HG02938 (cell line): Measurements from ENCODE around the gene HEG1.
"Not testable (repeated sequence)": the region's sequence is repeated elsewhere in the genome, so short reads cannot be mapped to it uniquely, and the experiment has no call there.

Experiments used
- ATAC-seq: cut with Tn5 transposase; IDR thresholded peaks from one replicate; pipeline ENCODE4 v1.9.1; 2021; ENCODE audit warnings: mild to moderate bottlenecking, moderate library complexity; ENCODE audit not compliant: unreplicated experiment

HEG1 gene

GRCh38 chr3:124960105-124960504, 95.7 kb downstream of the HEG1 start:
- ATAC-seq: no peak

DNA sequence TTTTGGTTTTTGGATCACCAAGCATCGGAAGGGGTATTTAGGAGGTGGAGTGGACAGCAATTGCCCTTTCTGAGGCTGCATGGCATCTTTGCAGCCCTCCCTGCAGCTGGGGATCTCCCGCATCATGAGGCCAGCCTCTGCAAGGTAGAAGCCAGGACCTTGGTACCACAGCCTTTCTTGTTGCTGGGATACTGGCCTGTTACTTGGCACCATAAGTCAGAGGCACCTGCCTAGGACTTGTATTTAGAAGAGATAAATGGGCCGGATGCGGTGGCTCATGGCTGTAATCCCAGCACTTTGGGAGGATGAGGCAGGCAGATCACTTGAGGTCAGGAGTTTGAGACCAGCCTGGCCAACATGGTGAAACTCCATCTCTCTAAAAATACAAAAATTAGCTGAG, 97.8 kb downstream of the HEG1 start:
- not testable (repeated sequence) for ATAC-seq

DNA sequence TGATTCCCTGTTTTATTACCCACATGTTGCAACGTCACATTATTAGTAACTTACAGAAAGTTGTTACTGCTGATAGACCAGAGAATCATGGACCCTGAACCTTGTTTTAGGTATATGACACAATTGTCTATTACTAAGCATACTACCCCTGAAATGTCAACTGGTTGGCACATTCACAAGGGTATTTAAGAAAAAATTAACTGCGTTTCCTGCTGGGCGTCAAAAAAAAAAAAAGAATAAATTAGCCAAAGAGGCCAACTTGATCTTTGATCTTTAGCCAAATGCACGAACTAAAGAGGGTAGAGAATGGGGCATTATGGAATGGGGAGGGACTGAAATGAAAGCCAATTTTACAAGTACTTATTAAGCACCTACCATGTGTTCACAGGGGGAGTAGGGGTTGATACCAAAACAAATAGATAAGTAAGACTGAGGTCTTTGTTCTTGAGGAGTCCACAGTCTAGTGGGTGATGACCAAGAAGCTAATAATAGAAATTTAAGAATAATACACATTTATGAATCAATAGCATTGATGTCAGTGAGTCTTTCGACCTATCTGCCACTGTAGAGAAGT, 103.4 kb downstream of the HEG1 start:
- ATAC-seq: no peak

DNA sequence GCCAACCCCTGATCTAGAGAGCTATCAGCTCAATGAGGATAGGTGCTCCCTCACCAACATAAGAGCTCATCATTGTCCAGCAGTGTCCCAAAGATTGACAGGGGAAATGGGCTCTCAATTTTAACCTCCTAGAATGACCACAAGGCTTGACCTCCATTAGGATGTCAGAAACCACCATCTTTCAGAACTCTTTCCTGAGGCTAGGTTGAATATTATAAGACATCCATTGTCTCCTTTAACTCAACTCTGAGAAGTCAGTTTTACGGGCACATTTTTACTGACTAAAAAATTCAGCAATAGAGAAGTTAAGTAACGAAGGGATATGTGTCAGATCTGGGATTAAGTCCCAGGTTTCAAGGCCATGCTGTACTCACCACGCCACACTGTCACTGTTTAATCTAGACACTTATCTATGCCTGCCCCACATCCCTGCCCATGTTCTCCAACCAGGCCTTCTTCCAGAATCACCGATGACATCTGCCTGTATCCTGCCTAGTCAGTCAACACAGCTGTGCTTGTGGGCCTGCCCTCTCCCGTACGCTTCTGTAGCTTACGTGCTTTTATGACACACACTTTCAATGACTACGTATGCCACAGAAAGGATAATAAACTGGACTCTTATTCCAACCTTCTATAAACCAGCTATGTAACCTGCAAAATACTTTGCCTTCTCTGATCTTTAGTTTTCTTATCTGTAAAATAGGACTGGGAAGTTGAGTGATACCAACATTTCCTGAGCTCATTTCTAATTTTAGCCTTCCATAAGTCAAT, 104.1 kb downstream of the HEG1 start:
- no peak for ATAC-seq

GRCh38 chr3:124950026-124950425, 105.8 kb downstream of the HEG1 start:
- no peak for ATAC-seq

GRCh38 chr3:124942613-124943012, 113.2 kb downstream of the HEG1 start:
- ATAC-seq: no peak

DNA sequence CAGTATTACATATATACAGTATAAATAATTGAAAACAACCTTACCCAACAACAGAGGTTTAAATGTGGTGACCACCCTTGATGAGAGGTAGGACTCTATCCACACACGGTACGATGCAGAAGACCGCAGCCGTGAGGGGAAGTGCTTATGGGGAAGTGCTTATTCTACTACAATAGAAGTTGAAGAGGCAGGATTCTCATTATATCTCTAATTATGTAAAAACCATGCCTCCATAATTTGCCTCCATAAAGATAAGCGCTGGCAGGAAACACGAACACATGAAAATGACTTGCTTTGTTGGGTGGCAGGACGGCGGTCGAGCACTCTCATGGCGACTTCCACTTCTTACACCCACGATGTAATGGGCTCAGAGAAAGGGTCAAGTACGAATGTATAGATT, 114.0 kb downstream of the HEG1 start:
- ATAC-seq: no peak

GRCh38 chr3:124939661-124940060, 116.1 kb downstream of the HEG1 start:
- ATAC-seq: no peak

GRCh38 chr3:124938896-124939295, 116.9 kb downstream of the HEG1 start:
- ATAC-seq: no peak

- ATAC-seq: no peak
Measured at GRCh38 chr3:124937049-124937448, 118.7 kb downstream of the HEG1 start.

DNA sequence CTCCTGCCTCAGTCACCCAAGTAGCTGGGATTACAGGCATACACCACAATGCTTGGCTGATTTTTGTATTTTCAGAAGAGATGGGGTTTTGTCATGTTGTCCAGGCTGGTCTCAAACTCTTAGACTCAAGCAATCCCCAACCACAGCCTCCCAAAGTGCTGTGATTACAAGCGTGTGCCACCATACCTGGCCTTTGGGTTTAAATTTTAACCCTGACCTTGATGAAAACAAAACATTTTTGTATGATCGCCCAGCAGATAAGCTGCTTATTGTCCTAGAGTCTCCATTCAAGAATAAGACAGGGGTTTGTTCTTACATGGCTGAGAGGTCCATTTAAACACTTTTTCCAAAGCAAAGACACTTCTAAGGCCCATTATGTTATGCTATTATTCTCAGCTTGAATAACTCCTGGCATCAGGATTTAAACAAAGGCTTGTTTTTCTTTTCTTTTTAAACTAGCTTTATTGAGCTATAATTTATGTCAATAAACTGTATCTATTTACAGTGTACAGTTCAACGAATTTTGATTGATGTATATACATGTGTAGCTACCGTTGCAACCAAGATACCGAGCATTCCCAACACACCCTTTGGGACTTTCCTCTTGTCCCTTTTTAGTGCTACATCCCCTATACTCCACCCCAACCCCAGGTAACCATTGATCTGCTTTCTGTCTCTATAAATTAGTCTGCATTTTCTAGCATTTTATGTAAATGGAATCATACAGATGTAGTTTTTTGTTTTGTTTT, 119.8 kb downstream of the HEG1 start:
- no peak for ATAC-seq

DNA sequence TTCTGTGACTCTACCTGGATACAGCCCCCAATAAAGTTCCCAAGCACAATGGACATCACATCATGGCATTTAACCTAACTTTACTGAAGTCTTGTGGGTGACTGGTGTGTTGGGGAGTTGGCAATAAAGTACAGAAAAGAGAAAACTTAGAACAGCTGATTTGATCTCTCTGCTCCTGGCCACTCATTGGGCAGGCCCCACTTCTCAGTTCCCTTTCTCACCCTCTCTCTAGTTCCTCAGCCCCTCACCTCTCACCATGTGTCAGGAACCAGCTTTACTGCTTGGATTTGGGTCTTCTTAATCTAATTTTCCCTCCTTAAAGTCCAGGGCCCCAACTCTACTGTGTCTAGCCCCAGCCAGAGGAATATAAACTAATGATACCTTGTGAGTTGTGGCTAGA, 120.5 kb downstream of the HEG1 start:
- ATAC-seq: no peak

- no peak for ATAC-seq
Measured at GRCh38 chr3:124934577-124934976, 121.2 kb downstream of the HEG1 start, which contains the start of gene MUC13. MUC13 (minus strand) TSS chr3:124934751; CDS start chr3:124934712, 39 bp downstream.

- no peak for ATAC-seq
Measured at GRCh38 chr3:124928333-124929202, 127.2 kb downstream of the HEG1 start.

DNA sequence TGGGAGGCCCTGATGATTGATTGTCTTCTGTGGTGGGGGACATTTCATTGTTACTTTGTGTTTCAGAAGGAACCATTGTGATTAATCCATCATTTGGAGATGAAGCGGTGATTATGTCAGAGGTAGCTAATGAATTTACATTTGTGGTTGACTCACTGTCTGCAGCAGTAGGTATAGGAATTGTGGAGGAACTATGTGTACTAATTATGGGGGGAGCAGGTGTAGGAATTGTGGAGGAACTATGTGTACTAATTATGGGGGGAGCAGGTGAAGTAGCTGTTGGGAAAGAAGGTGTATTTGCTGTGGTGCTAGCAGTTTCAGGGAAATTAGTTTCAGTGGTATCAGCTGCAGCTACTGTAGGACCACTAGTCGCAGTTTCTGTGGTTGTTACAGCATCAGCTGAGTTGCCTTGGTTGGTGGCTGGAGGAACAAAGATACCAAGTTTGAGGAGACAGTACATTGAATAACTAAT, 128.2 kb downstream of the HEG1 start:
- peak; percentile 75 for ATAC-seq

DNA sequence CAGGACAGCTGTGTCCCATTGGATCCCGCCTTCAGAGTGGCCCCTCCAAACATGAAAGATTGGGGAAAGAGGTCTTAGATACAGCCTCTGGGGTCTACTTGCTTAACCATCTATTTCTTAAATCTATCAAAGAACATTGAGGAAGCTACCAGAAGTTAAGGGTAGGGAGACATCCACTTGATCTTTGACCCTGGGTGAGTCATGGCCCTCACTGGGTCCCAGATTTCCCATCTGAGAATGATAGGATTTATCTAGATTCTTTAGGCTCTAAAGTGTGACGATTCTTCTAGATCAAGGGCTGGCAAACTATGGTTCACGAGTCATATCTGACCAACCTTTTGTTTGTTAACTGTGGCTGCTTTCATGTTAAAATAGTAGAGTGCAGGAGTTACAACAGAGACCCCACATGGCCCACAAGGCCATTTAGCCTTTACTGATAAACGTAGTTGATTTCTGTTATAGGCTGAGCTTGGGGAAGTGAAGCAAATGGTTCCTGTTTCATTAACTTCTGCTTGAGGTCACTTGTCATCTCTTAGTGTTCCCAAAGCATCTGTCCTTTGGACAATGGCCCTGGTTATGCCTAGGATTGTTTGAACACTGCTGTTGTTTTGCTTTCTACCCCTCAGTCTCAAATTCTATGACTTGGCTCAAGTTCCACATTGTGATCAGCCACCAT, 129.2 kb downstream of the HEG1 start:
- ATAC-seq: no peak

GRCh38 chr3:124924741-124925140, 131.1 kb downstream of the HEG1 start:
- ATAC-seq: no peak

- ATAC-seq: no peak
Measured at GRCh38 chr3:124923833-124924232, 132.0 kb downstream of the HEG1 start.

DNA sequence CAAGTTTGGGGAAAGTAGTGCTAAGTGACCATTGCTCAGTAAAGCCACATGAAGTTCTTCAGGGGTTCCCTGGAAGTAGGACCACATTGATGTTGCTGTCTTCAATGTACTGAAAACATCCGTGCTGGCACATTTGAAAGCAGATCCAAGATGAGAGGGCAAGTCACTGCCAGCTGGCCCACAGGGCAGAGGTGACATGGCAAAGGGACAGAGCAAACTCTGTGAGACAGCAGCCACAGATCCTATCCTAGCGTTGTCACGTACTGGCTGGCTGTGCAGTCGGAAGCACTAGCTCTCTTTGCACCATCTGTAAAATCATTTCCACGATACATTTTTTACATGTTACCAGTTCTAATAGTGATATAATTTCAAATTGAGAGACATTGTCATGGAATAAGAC, 135.1 kb downstream of the HEG1 start:
- no peak for ATAC-seq

- ATAC-seq: no peak
Measured at GRCh38 chr3:124919756-124920155, 136.0 kb downstream of the HEG1 start.
